NCI-H524 treated with DMSO at 0.1 percent for 48 hours (cell line): ENCODE results near the gene TAF1D.

Experiments used
- DNase-seq: peaks from one replicate; lab custom pipeline; 2025; lab: John Stamatoyannopoulos, UW

Gene TAF1D

DNA sequence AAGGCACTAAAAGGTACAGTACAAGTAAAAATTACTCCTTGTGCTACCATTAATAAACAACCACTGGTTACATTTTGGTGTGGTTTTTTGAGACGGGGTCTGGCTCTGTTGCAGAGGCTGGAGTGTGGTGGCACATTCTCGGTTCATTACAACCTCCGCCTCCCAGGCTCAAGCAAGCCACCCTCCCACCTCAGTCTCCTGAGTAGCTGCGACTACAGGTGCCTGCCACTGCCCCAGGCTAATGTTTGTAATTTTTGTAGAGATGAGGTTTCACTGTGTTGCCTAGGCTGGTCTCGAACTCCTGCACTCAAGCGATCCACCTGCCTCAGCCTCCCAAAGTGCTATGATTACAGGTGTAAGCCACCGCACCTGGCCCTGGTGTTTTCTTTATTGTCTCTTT lies 20.8 kb downstream of the TAF1D start:
- no peak for DNase-seq

DNA sequence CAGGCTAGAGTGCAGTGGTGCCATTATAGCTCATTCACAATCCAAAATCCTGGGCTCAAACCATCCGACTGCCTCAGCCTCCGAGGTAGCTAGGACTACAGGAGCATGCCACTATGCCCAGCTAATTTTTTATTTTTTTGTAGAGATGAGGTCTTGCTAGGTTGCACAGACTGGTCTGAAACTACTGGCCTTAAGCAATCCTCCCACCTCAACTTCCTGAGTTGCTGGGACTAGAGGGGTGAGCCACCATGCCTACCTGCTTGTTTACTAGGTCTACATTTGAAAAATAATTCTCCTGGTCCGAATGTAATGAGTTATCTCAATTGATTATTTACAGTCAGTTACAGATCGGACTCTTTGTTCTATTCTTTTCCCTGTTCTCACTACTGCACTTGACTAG lies 22.0 kb downstream of the TAF1D start:
- no peak for DNase-seq

DNA sequence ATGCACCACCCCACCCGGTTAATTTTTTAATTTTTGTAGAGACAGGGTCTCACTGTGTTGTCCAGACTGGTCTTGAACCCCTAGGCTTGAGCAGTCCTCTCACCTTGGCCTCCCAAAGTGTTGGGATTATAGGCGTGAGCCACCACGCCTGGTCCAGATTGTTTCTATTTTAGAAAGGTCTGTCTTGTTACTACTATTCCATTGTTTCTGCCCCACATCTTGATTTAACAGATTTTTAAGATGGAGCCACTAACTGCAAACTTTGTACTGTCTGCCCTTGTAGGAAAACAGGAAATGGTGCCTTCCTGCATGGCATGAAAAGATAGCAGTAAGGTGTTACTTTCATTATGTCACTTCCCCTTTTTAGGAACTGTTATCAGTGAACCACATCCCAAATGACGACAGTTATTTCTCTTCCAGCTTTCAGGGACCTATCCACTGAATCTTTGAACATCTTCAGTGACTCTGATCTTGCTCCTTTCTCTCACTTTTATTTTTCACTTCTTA lies 23.2 kb downstream of the TAF1D start:
- DNase-seq, result no peak

DNA sequence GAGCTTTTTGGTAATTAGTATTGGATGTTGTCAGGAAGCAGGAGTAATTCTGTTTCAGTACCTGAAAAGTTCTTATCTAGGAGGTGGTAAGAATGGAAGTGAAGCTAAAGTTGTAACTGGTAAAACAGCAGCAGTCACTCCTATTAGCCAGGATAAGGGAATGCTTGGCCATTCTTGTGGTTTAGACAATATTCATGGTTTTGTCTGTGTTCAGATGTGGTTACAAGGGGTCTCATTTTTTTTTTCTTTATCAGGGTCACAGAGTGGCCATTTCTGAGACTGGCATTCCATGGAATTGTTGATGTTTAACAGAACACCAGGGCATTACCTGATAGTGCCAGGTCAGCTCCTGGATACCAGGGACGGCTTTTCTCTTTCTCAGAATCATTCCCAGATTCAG lies 23.8 kb downstream of the TAF1D start:
- no peak for DNase-seq

DNA sequence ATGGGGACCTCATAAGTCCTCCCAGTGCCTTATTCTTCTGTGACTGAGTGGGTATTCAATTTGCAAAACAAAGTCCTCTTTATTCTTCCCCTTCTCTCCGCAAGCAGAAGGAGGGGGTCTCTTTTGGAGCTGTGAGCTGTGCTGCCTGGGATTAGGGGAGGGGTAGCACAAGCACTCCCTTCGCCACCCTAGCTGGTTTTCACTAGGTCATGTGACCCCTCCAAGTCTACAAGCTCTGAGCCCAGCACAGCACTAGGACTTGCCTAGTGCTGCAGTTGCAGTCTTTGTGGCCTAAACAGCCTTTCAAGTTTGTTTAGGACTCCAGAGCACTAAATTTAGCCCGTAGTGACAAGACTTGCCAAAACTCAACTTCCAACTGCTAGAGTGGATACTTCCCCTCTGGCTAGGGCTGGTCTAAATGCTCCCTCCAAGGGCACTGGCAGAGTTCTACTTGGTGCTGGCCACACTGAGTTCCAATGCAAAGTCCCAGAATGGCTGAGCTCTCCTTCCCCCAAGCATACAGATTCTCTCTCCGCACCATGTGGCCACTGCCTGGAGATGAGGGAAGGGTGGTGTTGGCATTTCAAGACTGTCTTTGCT lies 25.4 kb downstream of the TAF1D start:
- no peak for DNase-seq

DNA sequence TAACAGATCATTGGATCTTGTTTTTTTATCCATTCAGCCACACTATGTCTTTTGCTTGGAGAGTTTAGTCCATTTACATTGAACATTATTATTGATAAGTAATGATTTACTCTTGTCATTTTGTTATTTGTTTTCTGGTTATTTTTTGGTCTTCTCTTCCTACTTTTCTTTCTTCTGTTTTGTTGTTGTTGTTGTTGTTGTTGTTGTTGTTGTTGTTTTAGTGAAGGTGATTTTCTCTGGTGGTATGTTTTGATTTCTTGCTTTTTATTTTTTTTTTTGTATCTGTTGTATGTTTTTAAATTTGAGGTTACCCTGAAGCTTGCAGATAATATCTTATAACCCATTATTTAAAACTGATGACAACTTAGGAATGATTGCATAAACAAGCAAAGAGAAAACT lies 28.6 kb downstream of the TAF1D start:
- no peak for DNase-seq

DNA sequence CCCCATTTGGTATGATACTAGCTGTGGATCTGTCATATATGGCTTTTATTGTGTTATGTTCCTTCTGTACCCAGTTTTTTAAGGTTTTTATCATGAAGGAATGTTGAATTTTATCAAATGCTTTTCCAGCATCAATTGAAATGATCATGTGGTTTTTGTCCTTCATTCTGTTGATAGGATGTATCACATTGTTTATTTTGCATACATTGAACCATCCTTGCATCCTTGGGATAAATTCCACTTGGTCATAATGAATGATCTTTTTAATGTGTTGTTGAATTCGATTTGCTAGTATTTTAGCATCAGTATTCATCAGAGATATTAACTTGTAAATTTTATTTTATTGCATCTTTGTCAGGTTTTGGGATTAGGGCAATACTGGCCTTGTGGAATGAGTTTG lies 31.1 kb downstream of the TAF1D start:
- DNase-seq, result no peak

DNA sequence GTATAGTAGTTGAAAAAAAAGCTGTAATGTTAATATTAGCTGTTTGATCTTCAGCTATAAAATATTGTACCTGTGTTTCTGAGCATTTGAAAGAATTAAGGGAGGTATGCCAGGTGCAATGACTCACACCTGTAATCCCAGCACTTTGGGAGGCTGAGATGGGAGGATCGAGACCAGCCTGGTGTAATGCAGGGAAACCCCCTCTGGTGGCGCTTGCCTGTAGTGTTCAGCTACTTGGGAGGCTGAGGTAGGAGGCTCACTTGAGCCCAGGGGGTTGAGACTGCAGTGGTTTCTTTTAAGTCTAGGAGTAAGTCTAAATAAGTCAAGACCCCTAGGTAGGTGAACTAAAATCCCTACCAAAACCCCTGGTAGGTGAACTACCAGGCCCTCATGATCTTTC lies 37.1 kb downstream of the TAF1D start:
- DNase-seq, result no peak

DNA sequence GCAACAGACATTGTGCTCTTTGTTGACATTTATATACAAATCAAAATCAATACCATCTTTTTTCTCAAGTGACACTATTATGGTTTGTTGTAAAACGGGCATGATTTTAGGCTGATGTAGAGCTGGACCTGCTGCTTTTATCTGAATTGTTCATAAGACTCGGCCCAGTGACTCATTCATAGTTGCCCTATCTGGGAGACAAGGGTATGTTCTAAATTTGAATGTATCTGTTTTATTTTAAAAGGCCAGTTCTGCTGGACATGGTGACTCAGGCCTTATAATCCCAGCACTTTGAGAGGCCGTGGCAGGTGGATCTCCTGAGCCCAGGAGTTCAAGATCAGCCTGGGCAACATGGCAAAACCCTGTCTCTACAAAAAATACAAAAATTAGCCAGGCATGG lies 40.5 kb downstream of the TAF1D start:
- no peak for DNase-seq

DNA sequence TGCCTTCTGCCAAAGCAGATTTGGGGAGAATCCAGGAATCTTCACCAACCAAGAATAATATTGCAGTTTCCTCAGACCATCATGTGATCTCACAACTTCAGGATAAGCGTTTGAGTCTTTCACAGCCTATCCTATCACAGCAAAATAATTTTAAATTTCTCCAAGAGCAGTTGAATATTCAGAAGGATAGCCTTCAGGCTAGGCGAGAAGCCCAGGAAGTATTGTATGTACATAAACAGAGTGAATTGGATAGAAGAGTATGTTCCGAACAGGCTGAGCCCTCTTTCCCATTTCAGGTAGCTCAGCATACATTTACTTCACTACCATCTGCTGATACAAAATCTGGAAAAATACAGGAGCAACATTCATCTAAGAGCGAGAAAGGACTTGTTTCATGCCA lies 43.7 kb downstream of the TAF1D start:
- DNase-seq, result no peak

DNA sequence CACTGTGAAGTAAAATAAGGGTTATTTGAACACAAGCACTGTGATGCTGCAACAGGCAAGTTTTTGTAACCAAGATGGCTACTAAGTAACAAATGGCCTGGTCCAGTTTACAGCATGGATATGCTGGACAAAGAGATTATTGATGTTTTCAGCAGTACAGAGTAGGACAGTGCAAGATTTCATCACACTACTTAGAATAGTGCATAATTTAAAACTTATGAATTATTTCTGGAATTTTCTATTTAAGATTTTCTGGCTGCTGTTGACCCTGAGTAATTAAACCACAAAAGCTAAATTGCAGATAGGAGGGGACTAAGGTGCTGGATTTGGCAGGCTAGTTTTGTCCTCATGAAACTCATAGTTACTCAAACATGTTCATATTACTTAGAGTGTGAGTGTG lies 46.7 kb downstream of the TAF1D start:
- no peak for DNase-seq

DNA sequence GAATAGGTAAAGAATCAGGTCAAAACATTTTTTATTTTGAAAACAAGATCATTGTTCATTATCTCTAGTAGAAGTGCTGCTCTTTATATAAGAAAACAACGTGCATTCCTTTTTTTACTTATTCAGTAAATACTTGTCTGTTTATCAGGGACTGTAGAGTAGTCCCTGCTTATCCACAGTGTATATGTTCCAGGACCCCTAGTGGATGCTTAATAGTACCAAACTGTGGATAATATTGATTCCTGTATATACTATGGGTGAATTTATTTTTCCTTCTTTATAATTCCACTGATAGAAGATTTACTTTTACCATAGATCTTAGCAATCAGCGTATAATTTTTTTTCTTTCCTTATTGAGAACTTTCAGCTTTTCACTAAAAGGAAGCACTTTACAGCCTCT lies 47.2 kb downstream of the TAF1D start:
- no peak for DNase-seq

DNA sequence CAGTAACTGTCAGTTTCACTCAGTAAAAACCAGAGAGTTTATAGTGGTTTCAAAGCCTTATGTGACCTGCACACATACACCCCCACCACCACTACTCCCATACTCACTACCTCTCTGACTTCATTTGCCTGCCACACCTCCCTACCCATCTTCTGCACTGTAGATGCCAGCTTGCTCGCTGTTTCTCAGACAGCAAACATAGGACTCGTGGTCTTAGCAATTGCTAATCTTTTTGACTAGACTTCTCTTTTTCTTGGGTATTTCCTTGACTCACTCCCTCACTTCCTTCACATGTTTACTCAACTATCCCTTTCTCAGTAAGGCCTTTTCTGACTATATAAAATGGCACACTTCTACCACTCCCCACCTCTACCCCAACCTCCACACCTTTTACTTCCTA lies 52.1 kb downstream of the TAF1D start:
- no peak for DNase-seq

DNA sequence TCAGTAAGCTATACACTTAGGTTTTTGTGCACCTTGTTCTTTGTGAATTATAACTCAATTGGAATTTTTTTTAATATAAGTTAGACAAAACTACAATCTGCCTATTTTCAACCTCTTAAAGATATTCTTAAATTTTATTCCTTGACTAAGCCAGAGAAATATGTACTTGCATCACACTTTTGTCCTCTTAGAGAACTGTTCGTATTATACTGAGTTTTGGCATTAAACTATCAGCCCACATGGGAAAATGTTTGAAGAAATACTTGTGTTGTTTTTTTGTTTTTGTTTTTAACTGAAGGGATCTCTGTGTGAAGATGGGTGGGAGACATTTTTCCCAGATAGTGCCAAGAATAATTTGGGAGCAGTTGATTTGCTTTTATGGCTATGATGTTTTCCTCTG lies 54.5 kb downstream of the TAF1D start:
- DNase-seq, result no peak

DNA sequence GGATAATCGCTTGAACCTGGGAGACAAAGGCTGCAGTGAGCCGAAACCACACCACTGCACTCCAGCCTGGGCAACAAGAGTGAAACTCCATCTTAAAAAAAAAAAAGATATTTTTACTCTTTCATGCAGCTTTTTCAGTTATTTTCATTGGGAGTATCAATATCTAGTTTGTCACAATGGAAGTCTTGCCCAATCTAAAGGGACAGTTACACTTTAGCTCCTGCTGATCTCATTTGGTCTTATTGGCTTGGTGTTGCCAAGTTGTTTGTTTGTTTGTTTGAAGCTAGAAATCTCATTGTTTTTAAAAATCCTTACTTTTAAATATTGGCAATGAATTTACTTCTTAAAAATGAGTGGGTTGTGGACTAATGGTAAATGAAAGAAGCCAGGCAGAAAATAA lies 55.1 kb downstream of the TAF1D start:
- DNase-seq, result no peak
